ENCODE measurements around the gene TMEM132C. TPM values are rescaled to one million over a fixed set of nuclear protein-coding genes. Genes with fewer than 3 reads are reported as not detected.

The TMEM132C gene
- total and polyA plus RNA-seq, 2 of the 8 experiments (the other 6 are each of a cell fraction or from before 2014, with no cell fraction given) = 0.23 to 0.76 TPM

GRCh38 chr12:128671528-128672042, 404.6 kb downstream of the TMEM132C start:
- H2BK5ac ChIP-seq (ENCODE audit: low read depth, low read length) = no peak overlapping the region
- H3K27me3 ChIP-seq (replicated peaks in 1 of 4; ENCODE audit: control insufficient read depth in 3 of 4, extremely low read depth in 1 of 4, insufficient read depth in 3 of 4, low read length in 3 of 4) = no peaks in the 10 kb centered on the region
- no peaks in the 10 kb centered on the region for H3K79me1 ChIP-seq (ENCODE audit: low read depth, low read length)
- H4K20me1 ChIP-seq (replicated peaks in 1 of 2; ENCODE audit: control insufficient read depth in 1 of 2, insufficient read depth in 2 of 2, low read length in 2 of 2) = no peaks in the 10 kb centered on the region
- no peak overlapping the region for H3K18ac ChIP-seq (ENCODE audit: extremely low read depth, low read length)
- no peak overlapping the region for H2BK120ac ChIP-seq (replicated peaks; ENCODE audit: low read depth, low read length)
- no peak overlapping the region for H2BK15ac ChIP-seq (ENCODE audit: low read length)
- H2AK5ac ChIP-seq (ENCODE audit: low read depth, low read length) = no peak overlapping the region
- no peak overlapping the region for H4K91ac ChIP-seq (replicated peaks; ENCODE audit: insufficient read length, low read length)
- no peaks in the 10 kb centered on the region for H3K79me2 ChIP-seq (ENCODE audit: control insufficient read depth in 1 of 2, insufficient read depth in 2 of 2, low read length in 2 of 2)
- no peak overlapping the region for H2BK20ac ChIP-seq (ENCODE audit: low read length)
- H3K36me3 ChIP-seq (ENCODE audit: control insufficient read depth in 2 of 4, insufficient read depth in 4 of 4, low read length in 3 of 4) = no peaks in the 10 kb centered on the region
- H3K9me3 ChIP-seq (ENCODE audit: insufficient read depth in 2 of 2, low read depth in 1 of 2, low read length in 1 of 2) = 0 out of 4 replicates have a peak, but pooled peaks cover 0 to 4% of the 10 kb centered on the region in 2 experiments
- H2AFZ ChIP-seq (ENCODE audit: low read length) = no peak overlapping the region
- H3K23me2 ChIP-seq (ENCODE audit: low read depth, low read length) = no peaks in the 10 kb centered on the region; the same call in 1 of the 2 replicates
- no peak for FAIRE-seq
- H3K9ac ChIP-seq (replicated peaks in 1 of 4; ENCODE audit: extremely low read depth in 1 of 4, low read depth in 3 of 4, low read length in 3 of 4) = no peak overlapping the region
- H3K4me3 ChIP-seq (ENCODE audit: extremely low read depth in 1 of 4, insufficient read depth in 2 of 4, low read depth in 3 of 4, low read length in 4 of 4) = no peak overlapping the region
- DNase-seq (ENCODE audit: low read depth in 1 of 2, low spot score in 2 of 2) = no peak
- no peak overlapping the region for H3K23ac ChIP-seq (ENCODE audit: insufficient read length)
- no peak overlapping the region for H3K4me2 ChIP-seq (ENCODE audit: insufficient read depth in 1 of 2, low read depth in 2 of 2, low read length in 2 of 2)
- WGBS, 2 experiments (ENCODE audit: extremely low coverage in 1 of 2, insufficient coverage in 1 of 2, insufficient read length in 1 of 2, insufficient replicate concordance in 2 of 2, low coverage in 1 of 2, low lambda C conversion rate in 2 of 2, missing lambda C conversion rate in 1 of 2) = 75% methylated on average over 5 of the region's 5 CpGs; no CpG with 5 or more reads in 1 of the 2 experiments
- no peak overlapping the region for H3K27ac ChIP-seq (ENCODE audit: low read depth, low read length)
- H4K8ac ChIP-seq (ENCODE audit: extremely low read depth, insufficient read depth, low read length) = no peak overlapping the region
- H3K4ac ChIP-seq (replicated peaks; ENCODE audit: insufficient read length, low read depth, low read length) = no peak overlapping the region
- ChIA-PET CTCF (ENCODE audit: partially characterized antibody) (no interaction called here), POLR2A (ENCODE audit: partially characterized antibody) (no interaction called here)
- H2BK12ac ChIP-seq (ENCODE audit: low read depth, low read length) = no peak overlapping the region
- H3K14ac ChIP-seq (ENCODE audit: insufficient read length) = no peak overlapping the region
- no peak overlapping the region for H4K5ac ChIP-seq (ENCODE audit: insufficient read length, low read depth, low read length)
- H3K56ac ChIP-seq (replicated peaks; ENCODE audit: insufficient read length, low read depth, low read length) = no peak overlapping the region
- H3K4me1 ChIP-seq (replicated peaks in 1 of 4; ENCODE audit: control insufficient read depth in 3 of 4, insufficient read depth in 4 of 4, low read length in 3 of 4) = no peaks in the 10 kb centered on the region; a peak in 1 of 7 replicates
- TF ChIP-seq TEAD4 (IDR thresholded peaks at IDR 0.05; ENCODE audit: low read depth, low read length) = 0 out of 2 replicates have a peak, but pooled peaks have one; percentile 51
- no peak for TF ChIP-seq BACH1 (IDR thresholded peaks at IDR 0.05; ENCODE audit: low read length)
